HG03520 (cell line): ENCODE measurements around the gene CALML5.

Experiments used
- ATAC-seq: cut with Tn5 transposase; IDR thresholded peaks from one replicate; pipeline ENCODE4 v1.9.1; 2021; ENCODE audit warnings: mild to moderate bottlenecking, moderate library complexity; ENCODE audit not compliant: unreplicated experiment

The CALML5 gene

GRCh38 chr10:5517546-5517945 lies 18.2 kb upstream of the CALML5 start:
- ATAC-seq, result no peak

- ATAC-seq, result no peak
Observed at GRCh38 chr10:5515948-5516761, 16.8 kb upstream of the CALML5 start.

- no peak for ATAC-seq
Observed at GRCh38 chr10:5514226-5514850, 15.0 kb upstream of the CALML5 start.

- ATAC-seq, result no peak
Observed at GRCh38 chr10:5512881-5513612, 13.7 kb upstream of the CALML5 start.

GRCh38 chr10:5512331-5512730 lies 13.0 kb upstream of the CALML5 start:
- ATAC-seq, result no peak

GRCh38 chr10:5511885-5512280 lies 12.5 kb upstream of the CALML5 start:
- no peak for ATAC-seq

GRCh38 chr10:5511231-5511884 lies 12.0 kb upstream of the CALML5 start:
- no peak for ATAC-seq

- no peak for ATAC-seq
Observed at GRCh38 chr10:5510281-5511072, 11.1 kb upstream of the CALML5 start.

- ATAC-seq, result no peak
Observed at GRCh38 chr10:5509691-5510090, 10.3 kb upstream of the CALML5 start.

GRCh38 chr10:5509236-5509635 lies 9.9 kb upstream of the CALML5 start:
- no peak for ATAC-seq

GRCh38 chr10:5508786-5509185 lies 9.4 kb upstream of the CALML5 start:
- ATAC-seq, result no peak

- no peak for ATAC-seq
Observed at GRCh38 chr10:5508161-5508604, 8.8 kb upstream of the CALML5 start.

GRCh38 chr10:5507649-5508131 lies 8.3 kb upstream of the CALML5 start:
- ATAC-seq, result no peak

- no peak for ATAC-seq
Observed at GRCh38 chr10:5506751-5507648, 7.6 kb upstream of the CALML5 start.

- no peak for ATAC-seq
Observed at GRCh38 chr10:5506246-5506645, 6.9 kb upstream of the CALML5 start.

GRCh38 chr10:5504146-5505072 lies 5.0 kb upstream of the CALML5 start:
- no peak for ATAC-seq

- ATAC-seq, result no peak
Observed at GRCh38 chr10:5503477-5503835, 4.1 kb upstream of the CALML5 start.
